ENCODE results near the gene OTUD5.

OTUD5 gene

DNA sequence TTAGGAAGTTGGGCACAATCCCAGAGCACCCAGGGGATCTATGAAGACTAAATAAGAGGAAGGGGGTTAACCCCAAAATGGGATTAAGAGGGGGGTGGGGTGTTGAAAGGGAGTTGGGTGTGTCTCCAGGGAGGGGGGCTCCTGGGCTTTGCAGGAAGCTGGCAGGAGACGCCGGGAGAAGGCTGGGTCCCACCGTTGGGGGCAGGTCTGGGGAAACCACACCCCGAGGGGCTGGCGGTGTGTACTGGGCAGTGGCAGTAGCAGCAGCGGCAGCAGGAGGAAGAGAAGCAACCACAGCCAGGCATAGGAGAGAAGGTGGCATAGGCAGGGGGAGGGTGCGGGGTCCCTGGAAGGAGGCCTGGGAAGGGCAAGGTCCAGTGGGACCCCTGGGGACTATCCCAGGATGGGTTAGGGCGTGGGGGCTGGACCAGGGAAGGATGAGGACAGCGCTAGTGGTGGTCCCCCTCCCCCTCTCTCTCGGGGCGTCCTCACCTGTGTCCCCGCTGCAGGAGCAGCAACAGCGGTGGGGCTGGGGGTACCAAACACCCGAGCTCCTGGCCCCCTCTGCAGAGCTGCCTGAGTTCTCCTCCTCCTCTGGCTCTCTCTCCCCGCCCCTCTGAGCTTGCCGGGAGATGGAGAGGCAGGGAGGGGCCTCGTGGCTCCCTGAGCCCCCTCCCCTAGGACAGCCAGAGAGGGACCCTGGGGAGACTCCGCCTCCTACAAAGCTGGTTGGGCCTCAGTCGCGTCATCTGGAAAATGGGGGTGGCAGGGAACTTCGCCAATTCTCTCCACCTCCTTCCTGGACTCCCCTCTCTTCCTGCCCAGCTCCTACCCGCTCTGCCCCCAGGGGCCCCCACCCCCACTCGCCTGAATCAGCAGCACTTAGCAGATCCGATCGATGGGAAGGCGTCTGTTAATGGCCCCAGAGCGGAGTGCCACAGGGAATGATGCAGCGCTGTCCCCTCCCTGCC, 14.1 kb upstream of the OTUD5 start, which contains the start of gene KCND1:
TSS of gene KCND1 (minus strand) at position 596 of the 971 bp plus-strand sequence. CDS start 1,573 bp downstream, outside the sequence.
- DNase-seq, result peak in 1 of 2 experiments; percentile 20

DNA sequence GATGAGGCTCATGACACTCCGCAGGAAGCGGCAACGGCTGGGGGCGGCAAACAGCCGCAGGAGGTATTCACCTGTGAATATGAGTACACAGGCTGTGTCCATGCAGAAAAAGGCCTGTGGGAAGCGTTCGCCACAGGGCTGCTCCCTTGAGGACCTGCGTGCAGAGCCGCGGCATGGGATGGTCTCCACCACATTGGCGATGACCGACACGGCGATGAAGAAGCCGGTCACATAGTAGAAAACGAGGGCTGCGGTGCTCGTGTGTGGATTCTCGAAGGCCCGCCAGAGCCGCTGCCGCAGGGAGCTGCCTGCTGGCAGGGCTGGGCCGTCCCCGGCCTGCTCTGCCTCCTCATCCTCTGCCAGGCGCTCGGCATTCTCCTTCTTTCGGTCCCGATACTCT, 12.1 kb upstream of the OTUD5 start:
- DNase-seq, result no peak

DNA sequence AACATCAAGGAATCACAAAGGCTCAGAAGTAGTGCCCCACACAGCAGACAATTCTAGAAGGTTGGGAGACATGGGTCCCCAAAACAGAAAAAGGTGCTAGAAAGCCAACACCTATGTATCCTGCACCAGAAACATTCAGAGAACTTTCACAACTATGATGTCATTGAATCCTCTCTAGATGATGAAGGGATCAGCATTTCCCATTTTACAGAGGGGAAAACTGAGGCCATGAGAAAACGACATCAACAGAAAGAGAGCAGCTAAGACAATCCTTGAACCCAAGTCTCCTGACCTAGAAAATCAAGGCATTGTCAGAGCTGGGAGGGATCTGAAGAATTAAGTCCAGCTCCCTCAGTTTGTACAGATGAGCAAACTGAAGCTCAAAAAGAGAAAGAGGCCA, 11.0 kb upstream of the OTUD5 start:
- DNase-seq, result no peak

DNA sequence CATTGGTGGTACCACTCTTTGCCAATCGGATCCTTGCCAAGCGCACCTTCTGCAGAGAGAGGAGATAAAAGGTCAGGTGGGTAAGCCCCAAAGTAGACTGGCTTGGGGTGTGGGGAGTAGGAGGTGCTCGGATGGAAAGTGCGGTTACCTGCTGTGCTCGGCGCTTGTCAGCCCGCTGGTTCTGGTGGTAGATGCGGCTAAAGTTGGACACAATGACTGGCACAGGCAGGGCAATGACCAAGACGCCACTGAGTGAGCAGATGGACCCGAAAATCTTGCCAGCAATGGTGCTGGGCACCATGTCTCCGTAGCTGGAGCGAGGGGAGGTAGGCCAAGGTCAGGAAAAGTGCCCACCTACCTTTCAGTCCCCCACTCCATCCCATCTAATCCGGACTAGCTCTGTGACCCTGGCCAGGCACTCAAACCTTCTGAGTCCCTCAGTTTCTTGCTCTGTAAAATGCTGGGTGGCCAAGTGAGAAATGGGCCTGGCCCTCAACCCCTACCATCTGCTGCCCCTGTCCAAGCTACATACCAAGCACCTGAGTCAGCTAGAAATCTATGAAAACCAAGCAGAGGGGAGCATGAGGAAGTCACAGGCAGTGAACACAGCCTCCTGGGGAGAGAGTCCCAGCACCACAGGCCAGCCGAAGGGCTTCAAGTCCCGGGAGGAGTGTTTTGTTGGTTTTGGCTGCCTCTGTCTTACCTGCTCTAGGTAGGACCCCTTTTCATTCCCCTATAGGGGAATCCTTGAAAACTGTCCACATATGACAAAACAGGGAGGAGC, 9.6 kb upstream of the OTUD5 start:
- DNase-seq, result no peak

DNA sequence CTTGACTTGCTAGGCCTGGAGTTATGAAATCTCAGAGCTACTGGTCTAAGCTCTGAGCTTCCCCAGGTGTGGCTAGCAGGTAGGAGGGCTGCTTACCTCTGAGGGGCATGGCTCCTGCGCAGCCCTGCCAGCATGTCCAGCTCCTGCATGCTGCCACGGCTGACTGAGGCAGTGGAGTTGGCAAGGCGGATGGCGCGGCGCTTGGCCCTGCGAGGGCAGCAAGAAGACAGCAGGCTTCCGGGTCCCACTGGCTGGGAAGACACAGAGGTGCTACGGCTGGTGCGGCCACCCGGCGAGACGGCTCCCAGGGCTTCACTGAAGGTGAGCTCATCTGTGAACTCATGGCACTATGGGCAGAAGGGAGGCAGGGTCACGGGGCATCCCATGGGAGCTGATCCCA, 8.6 kb upstream of the OTUD5 start:
- no peak for DNase-seq

DNA sequence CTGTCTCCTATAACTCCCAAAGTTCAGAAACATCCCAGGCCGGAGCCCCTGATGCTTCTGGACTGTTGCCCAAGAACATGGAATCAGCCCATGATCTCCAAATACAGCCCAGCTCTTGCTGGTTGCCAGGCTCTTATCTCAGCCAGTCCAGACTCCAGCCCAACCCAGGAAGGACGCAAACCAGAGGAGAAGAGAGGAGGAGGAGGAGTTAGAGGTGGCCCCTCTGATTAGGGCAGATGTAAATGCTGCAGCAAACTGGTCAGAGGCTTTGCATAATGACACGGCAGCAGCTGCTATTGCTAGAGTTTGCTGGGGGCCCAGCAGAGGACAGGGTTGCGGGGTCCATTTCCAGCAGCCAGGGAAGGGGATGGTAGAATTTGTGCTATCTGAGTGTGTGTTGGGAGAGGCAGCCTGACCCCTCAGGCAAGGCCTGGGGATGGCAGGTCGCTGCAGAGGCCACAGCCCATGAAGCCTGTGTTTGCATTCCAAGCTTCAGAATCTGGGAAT, 4.2 kb upstream of the OTUD5 start:
- DNase-seq, result no peak

DNA sequence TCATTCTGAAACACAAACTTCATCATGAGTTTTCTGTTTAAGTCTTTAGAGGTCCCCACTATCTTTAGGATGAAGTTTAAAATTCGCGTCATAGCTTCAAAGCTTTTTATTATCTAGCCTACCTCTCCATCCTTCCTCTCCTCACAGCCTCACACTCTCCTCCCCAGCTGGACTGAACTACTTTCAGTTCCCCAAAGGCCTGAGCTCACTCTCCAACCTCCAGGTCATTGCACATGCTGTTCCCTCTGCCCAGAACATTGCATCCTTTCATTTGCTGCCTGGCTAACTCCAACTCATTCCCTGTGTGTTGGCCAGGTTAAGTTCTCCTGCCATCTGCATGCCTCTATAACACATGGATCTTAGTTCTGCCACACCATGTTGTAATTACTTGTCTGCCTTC, 2.9 kb upstream of the OTUD5 start:
- no peak for DNase-seq

DNA sequence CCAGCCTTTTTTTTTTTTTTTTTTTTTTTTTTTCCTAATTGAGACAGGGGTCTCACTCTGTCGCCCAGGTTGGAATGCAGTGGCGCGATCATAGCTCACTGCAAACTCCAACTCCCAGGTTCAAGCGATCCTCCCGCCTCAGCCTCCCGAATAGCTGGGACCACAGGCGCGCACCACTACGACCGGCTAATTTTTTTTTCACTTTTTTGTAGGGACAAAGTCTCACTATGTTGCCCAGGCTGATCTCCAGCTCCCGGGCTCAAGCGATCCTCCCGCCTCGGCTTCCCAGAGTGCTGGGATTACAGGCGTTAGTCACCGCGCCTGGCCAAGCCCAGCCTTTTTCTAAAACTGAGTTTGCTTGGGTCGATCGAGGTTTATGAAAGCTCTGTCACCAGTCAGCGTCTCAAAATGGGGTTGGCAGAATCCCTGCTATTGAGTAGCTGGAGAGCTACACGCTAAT, 1.3 kb upstream of the OTUD5 start:
- DNase-seq, result no peak

DNA sequence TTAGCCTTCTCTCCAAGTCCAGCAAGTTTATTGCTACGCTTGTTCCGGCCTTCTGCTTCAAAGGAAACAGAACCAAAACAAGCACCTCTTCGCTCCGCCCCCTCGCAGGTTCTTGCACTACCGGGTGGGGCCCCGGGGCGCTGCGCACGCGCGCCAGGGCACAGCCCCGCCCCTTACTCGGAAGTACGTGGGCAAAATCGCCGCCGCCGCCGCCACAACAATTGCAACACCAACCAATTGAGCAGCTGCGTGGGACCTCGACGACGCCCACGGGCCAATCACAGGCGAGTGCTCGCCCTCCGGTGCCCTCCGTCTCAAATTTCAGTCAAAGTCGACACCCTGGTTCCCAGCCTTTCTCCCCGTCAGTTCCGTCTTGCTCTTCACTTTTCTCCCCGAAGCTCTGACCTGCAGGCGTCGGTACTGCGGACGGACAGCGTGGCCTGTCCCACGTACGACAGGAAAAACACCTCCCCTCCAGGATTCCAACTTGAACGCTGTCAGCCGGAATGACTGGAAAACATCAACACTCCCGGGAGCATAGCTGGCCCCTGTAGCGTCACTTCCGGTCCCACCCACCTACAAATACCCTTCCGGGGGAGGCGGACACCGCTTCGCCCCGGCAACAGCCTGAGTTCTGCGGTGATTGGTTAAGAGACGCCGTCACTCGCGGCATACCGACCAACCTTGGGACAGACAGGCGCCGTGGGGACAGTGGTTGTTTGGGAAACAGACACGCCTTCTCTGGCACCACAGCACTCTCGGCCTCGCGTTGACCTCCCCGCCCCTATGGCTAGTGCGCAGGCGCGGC, 624 bp upstream of the OTUD5 start:
- peak; percentile 96 to 97 for DNase-seq

DNA sequence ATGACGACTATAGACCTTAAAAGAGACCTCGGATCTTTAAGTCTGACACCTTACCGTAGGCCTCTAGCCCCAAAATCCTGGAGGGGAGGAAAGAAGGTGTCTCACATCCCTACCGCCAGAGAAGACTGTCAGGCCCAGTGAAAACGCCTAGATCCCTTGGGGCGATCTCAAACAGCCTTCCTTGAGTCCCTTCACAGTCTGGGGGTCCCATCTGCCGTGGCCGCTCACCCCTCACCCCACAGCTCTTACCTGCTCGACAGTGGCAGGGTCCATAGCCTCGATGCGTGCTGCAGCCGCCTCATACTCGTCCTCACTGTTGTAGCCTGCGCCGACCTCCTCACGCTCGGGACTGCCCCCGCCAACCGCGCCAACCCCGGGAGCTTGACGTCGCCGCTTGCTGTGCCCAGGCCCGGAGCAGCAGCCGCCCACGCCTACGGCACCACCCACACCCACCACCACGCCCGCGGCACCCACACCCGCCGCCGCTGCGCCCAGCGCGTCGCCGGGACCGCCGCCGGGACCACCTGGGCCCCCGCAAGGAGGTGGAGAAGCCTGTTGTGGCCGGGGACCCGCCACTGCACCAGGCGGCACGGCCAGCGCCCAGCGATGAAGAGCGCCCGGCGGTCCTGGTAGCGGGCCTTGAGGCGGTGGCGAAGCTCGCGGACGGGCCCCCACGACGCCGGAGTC, 536 bp downstream of the OTUD5 start:
- DNase-seq, result no peak

DNA sequence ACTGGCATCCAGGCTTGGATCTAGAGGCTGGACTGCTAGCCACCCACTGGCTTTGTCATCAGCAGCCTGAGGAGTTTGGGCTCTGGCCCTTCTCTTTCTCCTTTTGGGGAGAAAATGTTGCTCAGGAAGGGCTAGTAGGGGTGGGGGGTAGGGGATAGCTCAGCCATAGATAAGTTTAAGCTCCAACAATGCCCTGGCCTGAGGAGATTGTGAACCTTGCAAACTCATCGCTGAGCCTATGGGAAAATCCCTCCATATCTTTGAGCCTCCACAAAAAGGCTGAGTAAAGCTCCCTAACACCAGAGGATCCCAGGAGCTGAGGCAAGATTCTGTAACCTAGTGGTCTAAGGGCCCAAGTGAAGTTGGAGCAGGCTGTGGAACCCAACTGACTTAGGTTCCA, 8.8 kb downstream of the OTUD5 start:
- DNase-seq, result no peak

DNA sequence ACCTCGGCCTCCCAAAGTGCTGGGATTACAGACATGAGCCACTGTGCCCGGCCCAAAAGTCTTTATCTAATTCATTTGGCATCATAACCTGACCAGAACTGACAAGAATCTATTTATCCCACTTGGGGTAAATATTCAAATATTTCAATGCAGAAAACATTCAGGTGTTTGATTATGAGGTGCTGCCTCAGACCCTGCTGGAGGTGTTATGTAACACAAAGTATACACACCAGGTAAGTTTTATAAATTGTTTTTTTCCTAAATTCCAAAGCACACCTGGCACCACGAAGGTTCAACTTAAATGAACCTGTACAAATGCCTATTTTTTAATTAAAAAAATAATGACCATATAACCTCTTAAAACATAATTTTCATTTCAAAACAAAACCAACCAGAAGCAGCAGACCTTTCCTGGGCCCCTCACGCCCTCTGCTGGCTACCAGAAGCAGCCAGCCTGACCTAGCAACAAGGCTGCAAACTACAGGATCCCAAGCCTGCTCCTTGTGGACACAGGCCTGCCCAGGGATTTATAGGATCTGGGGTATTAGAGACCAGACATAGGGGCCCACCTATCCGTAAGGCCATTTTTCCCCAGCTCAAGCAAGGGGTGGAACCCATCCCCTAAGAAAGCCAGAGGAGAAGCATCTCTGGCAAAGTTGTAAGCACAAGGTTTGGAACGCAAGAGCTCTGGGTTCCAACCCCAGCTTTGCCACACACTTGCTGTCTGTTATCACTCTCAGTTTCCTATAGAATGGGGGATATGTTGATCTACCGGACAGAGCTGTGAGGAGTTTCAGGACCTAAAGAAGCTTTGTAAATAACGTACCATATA, 11.7 kb downstream of the OTUD5 start:
- DNase-seq, result peak; percentile 19 to 24

DNA sequence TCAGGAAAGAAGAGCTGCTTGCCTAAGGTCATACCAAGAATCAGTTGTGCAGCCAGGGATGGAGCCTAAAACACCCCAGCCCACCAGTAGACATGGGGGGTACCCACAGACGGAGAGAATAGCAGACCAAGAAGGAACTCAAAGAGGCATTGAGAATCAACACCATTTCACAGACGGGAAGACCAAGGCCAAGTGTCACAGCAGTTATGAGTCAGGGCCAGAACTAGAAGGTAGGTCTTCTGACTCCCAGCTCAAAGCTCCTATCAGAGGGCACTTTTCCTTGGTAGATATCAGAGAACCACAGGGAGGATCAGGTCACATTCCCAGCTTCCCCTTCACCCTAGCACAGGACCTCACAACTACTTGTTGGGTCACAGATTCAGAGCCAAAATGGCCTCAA, 14.5 kb downstream of the OTUD5 start:
- no peak for DNase-seq

DNA sequence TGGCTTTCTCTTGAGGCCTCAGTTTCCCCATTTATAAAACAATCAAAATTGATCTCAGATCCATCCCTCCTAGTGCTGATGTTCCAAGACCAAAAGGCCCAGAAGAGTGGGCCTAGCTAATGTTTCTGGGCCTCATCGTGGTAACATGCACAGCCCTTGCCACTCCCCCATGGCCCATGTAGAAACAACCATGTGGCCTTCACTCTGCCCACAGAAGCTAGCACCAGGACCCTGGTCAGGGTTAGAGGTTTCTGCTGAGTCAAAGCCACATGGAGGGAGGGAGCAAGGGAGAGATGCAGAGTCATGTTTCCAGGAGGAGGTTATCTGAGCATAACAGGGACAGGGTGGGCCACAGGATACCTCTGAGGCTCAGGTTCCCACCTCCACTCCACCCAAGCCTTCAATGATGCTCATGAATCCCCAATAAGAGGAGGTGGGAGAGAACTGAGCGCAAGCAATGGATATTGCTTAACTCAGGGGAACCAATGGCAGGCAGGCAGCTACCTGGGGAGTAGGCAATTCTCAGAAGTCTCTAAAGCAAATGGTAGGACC, 16.9 kb downstream of the OTUD5 start:
- no peak for DNase-seq

DNA sequence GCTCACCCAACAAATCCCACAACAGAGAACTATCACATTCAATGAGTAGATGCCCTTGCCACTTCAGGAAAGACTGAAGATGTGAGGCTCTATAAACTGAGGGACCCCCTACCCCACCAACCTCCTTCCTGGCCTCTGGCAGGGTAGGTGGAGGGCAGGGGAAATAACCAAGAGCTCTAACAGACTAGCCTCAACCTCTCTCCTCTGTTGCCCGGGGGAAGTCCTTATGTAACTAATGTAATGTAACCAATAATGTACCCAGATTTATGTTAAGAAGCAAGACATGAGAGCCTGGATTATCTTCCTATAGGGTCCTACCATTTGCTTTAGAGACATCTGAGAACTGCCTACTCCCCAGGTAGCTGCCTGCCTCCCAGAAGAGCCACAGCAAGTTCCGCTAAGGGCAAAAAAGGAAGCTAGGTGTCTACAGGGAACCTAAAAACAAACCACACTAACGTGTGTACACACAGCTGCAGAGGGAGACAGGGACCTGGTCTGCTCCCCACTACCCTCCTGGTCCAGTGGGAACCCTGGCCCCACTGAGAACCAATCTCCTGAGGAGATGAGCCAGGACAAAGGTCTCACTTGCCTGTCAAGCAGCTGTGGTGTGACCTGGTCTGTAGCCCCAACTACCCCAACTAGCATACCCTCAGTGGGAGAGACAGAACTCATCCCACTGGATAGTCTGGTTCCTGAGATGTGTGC, 17.7 kb downstream of the OTUD5 start:
- no peak for DNase-seq

DNA sequence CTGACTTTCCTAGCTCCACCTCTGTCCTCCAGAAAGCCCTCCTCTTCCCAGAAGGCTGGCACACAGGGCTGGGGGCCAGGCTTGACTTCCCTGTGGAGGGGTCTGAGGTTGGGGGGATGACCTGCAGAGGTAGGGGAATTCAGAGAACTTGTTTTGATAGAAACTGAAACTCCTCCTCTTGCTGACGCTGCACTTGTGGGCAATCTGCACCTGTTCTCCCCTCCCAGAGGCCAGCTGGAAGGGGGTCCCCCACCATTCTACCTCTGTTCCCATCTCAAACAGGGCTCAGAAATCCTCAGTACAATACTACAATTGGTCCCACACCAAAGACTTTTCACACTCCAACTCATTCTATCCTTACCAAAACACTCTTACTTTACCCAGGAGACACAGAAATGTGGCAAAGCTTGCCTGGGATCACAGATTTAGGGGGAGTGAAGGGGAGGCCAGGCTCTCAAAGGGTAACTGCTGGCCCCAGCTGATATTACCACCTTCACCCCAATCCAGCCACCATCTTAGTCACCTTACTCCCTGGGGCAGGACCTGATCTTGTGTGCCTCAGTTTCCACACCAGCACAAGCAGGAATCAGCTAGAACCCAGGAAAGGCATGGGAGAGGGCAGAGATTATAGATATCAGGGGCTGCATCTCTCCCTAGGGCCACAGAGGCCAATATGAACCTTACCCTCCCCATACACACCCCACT, 18.5 kb downstream of the OTUD5 start:
- no peak for DNase-seq

DNA sequence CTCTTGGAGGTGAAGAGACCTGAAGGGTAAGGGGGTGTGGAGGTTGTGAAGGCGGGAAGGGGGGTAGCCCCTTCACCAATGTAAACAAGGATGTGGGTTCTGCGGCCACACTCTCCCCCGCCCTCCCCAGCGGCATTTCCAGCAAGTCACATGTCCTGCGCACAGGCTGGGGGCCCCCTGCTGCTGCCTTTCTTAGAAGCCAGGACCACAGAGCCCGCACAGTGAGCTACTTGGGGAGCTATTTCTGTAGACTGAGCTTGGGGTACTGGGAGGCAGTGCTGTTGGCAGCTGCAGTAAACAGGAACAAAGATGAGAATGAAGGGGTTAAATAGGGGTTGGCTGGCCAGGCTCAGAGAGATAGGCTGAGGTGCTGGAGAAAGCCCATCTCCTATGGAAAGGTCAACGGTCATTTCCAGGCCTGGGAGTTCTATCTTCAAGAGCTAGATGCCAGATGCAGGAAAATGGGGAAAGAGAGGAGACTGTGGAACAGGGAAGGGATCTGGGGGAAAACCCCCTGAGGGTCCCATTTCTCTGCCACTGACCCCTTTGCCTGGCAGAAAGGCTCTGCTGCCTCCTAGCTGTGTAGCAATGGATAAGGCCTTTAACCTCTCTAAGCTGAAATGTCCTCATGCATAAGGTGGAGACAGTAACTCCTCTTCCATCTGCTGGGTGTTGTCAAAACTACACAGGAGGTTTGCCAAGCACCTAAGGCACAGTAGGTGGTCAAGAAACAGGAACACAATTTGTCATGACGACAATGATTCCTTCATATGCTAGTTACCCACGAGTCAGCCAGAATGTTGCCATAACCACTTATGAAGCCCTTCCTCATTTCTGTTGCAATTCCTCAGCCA, 20.1 kb downstream of the OTUD5 start:
- DNase-seq, result no peak

DNA sequence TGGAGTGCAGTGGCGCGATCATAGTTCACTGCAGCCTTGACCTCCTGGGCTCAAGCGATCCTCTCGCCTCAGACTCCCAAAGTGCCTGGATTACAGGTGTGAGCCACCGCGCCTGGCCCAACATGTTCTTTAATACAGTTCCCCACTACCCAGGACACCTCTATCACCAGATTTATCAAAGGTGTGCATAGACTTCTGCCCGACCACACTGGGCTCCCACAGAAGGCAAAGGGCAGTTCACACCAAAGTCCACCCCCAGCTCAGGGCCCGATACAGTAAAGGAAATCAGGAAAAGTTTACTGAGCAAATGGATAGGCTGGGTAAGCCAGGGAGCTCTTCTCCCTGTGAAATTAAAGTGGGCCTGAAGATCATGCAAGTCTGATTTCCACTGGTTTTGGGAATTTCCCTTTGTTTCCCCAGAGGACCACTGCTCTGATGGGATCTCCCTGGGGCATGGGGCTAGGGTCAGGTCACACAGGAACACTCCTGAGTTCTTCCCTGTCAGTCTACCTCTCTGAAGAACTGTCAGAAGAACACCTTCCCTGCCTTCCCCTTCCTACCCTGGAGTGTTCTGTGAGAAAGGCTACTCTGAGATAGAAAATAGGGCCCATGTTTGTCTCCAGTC, 20.9 kb downstream of the OTUD5 start:
- no peak for DNase-seq

Data from NCI-H2081 (cell line).